Left ventricle myocardium inferior (tissue), 1 donor: ENCODE measurements around the gene RETREG3. TPM values are rescaled to one million over a fixed set of nuclear protein-coding genes. Genes with fewer than 3 reads are reported as not detected.
"Not testable (repeated sequence)": the region's sequence is repeated elsewhere in the genome, so short reads cannot be mapped to it uniquely, and the experiment has no call there.

ENCODE experiments used
- DNase-seq: peaks from one replicate; pipeline ENCODE4 v3.0.0-alpha.2; 2020
- H3K27ac ChIP-seq: fragments of 200-600 bp; replicated peaks from 2 replicates; pipeline ENCODE4 v1.8.0; 2021
- H3K27me3 ChIP-seq: fragments of 200-600 bp; 2 replicates; pipeline ENCODE4 v1.8.0; 2021; ENCODE audit warnings: low read depth
- H3K36me3 ChIP-seq: fragments of 200-600 bp; 2 replicates; pipeline ENCODE4 v1.8.0; 2021
- H3K4me1 ChIP-seq: fragments of 200-600 bp; 2 replicates; pipeline ENCODE4 v1.8.0; 2021
- H3K4me3 ChIP-seq: fragments of 200-600 bp; 2 replicates; pipeline ENCODE4 v1.8.0; 2021; ENCODE audit warnings: mild to moderate bottlenecking, moderate library complexity
- H3K9me3 ChIP-seq: fragments of 200-600 bp; replicated peaks from 2 replicates; pipeline ENCODE4 v1.8.0; 2021
- CTCF ChIP-seq: fragments of 200-600 bp; IDR thresholded peaks from 2 replicates; pipeline ENCODE4 v1.8.0; 2021; ENCODE audit warnings: antibody characterized with exemption, mild to moderate bottlenecking, borderline replicate concordance
- intact Hi-C: fragments of 100-400 bp; cut with micrococcal nuclease; formaldehyde crosslinking; loops from one replicate; pipeline ENCODE4 v1.11.0; 2022
- total RNA-seq: library from RNA; stranded (reverse); fragmentation: NEBNext Ultra II Directional; extraction: Animal tissue kit (Norgen Biotek cat#: 25700); gene quantifications from one replicate; pipeline ENCODE4 v1.2.1, GENCODE V29; 2021
- donor health status: DM: no; HTN: yes; CAD: no; lungs with severe emphysema.

RETREG3 gene
- total RNA-seq, 1 donor from 2014 or later: 17.6 TPM

DNA sequence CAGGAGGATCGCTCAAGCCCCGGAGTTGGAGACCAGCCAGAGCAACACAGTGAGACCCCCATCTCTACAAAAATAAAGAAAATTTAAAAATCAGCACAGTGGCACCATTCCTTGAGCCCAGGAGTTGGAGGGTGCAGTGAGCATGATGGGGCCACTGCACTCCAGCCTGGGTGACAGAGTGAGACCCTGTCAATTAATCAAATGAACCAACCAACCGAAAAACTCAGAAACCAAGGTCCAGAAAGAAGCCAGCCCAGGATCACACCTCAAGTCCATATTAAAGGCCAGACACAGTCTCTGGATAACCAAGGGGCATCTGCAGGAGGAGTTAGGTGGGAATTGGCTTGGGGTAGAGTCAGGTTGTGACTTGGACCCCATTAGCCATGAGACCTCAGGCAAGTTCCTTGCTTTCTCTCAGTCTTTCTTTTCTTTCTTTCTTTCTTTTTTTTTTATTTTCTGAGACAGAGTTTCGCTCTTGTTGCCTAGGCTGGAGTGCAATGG, 54.0 kb downstream of the RETREG3 start:
- Histone ChIP-seq H3K27ac (peak overlapping the region; percentile 97), H3K36me3 (no peaks in the 10 kb centered on the region), H3K4me3 (peak overlapping the region; percentile 96), H3K9me3 (no peaks in the 10 kb centered on the region), H3K4me1 (peaks cover 38% of the 10 kb centered on the region), H3K27me3 (no peaks in the 10 kb centered on the region)
- TF ChIP-seq CTCF: no peak
- intact Hi-C loops: no loop called here
- DNase-seq: no peak

GRCh38 chr17:42554250-42555121, 54.7 kb downstream of the RETREG3 start:
- H3K27me3 ChIP-seq: no peaks in the 10 kb centered on the region
- intact Hi-C loops: no loop called here
- peak; percentile 92 for DNase-seq
- H3K27ac ChIP-seq: peak overlapping the region; percentile 97
- H3K9me3 ChIP-seq: no peaks in the 10 kb centered on the region
- no peaks in the 10 kb centered on the region for H3K36me3 ChIP-seq
- peaks cover 38% of the 10 kb centered on the region for H3K4me1 ChIP-seq
- TF ChIP-seq CTCF: no peak
- H3K4me3 ChIP-seq: peak overlapping the region; percentile 96

DNA sequence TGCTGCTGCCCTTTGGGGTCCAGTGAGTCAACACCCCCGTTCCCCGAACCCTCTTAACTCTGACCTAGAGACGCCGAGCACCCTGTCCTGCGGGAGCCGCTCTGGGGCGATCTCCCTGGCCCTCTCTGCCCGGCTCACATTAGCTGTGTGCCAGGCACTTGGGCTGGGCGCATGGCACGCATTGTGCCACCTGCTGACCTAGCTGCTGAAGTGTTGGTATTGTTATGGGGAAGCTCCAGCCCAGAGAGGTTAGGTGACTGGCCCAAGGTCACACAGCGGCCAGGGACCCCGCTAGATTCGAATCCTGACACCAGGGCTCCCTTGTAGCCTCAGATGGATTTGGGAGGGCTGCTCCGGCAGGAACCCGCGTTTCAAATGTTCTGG, 55.3 kb downstream of the RETREG3 start:
- Histone ChIP-seq H3K9me3 (no peaks in the 10 kb centered on the region), H3K27me3 (no peaks in the 10 kb centered on the region), H3K4me3 (peak overlapping the region; percentile 96), H3K36me3 (no peaks in the 10 kb centered on the region), H3K27ac (peak overlapping the region; percentile 97), H3K4me1 (peaks cover 38% of the 10 kb centered on the region)
- no peak for DNase-seq
- intact Hi-C loops: no loop called here
- no peak for TF ChIP-seq CTCF

GRCh38 chr17:42553161-42553818, 55.9 kb downstream of the RETREG3 start:
- TF ChIP-seq CTCF: peak; percentile 11
- Histone ChIP-seq H3K4me3 (peak overlapping the region; percentile 96), H3K27ac (peak overlapping the region; percentile 97), H3K4me1 (peaks cover 44% of the 10 kb centered on the region), H3K36me3 (no peaks in the 10 kb centered on the region), H3K27me3 (no peaks in the 10 kb centered on the region), H3K9me3 (no peaks in the 10 kb centered on the region)
- DNase-seq: no peak
- intact Hi-C loops: no loop called here

GRCh38 chr17:42552736-42553135, 56.4 kb downstream of the RETREG3 start, which contains the start of gene HSD17B1:
HSD17B1 (plus strand) TSS chr17:42552923; CDS start chr17:42552934, 11 bp downstream.
- Histone ChIP-seq H3K27ac (peak within 1 kb of the TSS; percentile 97), H3K4me3 (peak within 1 kb of the TSS; percentile 96), H3K4me1 (peaks cover 49% of the 10 kb centered on the region)
- H3K36me3 ChIP-seq, H3K9me3 ChIP-seq, H3K27me3 ChIP-seq, DNase-seq, intact Hi-C loops: not testable (repeated sequence)
